Measurements from ENCODE around the gene FOXO6. TPM values are rescaled to one million over a fixed set of nuclear protein-coding genes. Genes with fewer than 3 reads are reported as not detected.

Gene FOXO6
- total and polyA plus RNA-seq, 2 donors (not counting 1 experiment from before 2014, with no cell fraction given), result under 0.01 TPM; not detected in 1

GRCh38 chr1:41356752-41357151, 4.5 kb upstream of the FOXO6 start:
- Histone ChIP-seq H4K20me1 (ENCODE audit: control insufficient read depth, extremely low read depth, insufficient read depth, low read length) (no peaks in the 10 kb centered on the region), H3K79me2 (ENCODE audit: control insufficient read depth, insufficient read depth, low read length) (no peaks in the 10 kb centered on the region), H3K9me3 (ENCODE audit: control insufficient read depth, insufficient read depth, low read depth, low read length) (no peaks in the 10 kb centered on the region), H3K4me1 (ENCODE audit: control insufficient read depth, extremely low read depth, insufficient read depth, low read length) (peaks cover 2% of the 10 kb centered on the region), H2AFZ (ENCODE audit: low read length) (no peak overlapping the region), H3K27me3 (ENCODE audit: control insufficient read depth, insufficient read depth, low read length) (peaks cover 1% of the 10 kb centered on the region), H3K27ac (ENCODE audit: insufficient read depth, low read length) (no peak overlapping the region), H3K9ac (ENCODE audit: insufficient read depth, low read length) (no peak overlapping the region), H3K4me2 (ENCODE audit: extremely low read depth, insufficient read depth, low read length) (no peak overlapping the region), H3K36me3 (ENCODE audit: control insufficient read depth, insufficient read depth, low read length) (no peaks in the 10 kb centered on the region), H3K4me3 (replicated peaks in 1 of 4; ENCODE audit: control extremely low read depth in 1 of 4, insufficient read depth in 1 of 4, low read depth in 3 of 4, low read length in 4 of 4) (no peak overlapping the region)
- no peak for DNase-seq (ENCODE audit: low read depth in 2 of 2)
- no peak for TF ChIP-seq CTCF (conservative IDR thresholded peaks at IDR 0.05 in 1 of 2, IDR thresholded peaks at IDR 0.05 in 1 of 2; ENCODE audit: low read depth in 1 of 2, low read length in 2 of 2)
- no peak for TF ChIP-seq EZH2 (IDR thresholded peaks at IDR 0.05; ENCODE audit: low read length, missing control alignments)

- Histone ChIP-seq H3K79me2 (ENCODE audit: control insufficient read depth, insufficient read depth, low read length) (no peaks in the 10 kb centered on the region), H2AFZ (ENCODE audit: low read length) (no peak overlapping the region), H3K36me3 (ENCODE audit: control insufficient read depth, insufficient read depth, low read length) (no peaks in the 10 kb centered on the region), H3K4me1 (ENCODE audit: control insufficient read depth, extremely low read depth, insufficient read depth, low read length) (peaks cover 2% of the 10 kb centered on the region), H3K27me3 (ENCODE audit: control insufficient read depth, insufficient read depth, low read length) (peaks cover 8% of the 10 kb centered on the region), H3K27ac (ENCODE audit: insufficient read depth, low read length) (no peak overlapping the region), H3K9me3 (ENCODE audit: control insufficient read depth, insufficient read depth, low read depth, low read length) (no peaks in the 10 kb centered on the region), H3K4me2 (ENCODE audit: extremely low read depth, insufficient read depth, low read length) (no peak overlapping the region), H3K4me3 (replicated peaks in 1 of 4; ENCODE audit: control extremely low read depth in 1 of 4, insufficient read depth in 1 of 4, low read depth in 3 of 4, low read length in 4 of 4) (no peak overlapping the region), H3K9ac (ENCODE audit: insufficient read depth, low read length) (no peak overlapping the region), H4K20me1 (ENCODE audit: control insufficient read depth, extremely low read depth, insufficient read depth, low read length) (no peaks in the 10 kb centered on the region)
- peak in 1 of 2 donors; percentile 73 for DNase-seq (ENCODE audit: low read depth in 2 of 2)
- TF ChIP-seq EZH2 (IDR thresholded peaks at IDR 0.05; ENCODE audit: low read length, missing control alignments), result no peak
- no peak for TF ChIP-seq CTCF (conservative IDR thresholded peaks at IDR 0.05 in 1 of 2, IDR thresholded peaks at IDR 0.05 in 1 of 2; ENCODE audit: low read depth in 1 of 2, low read length in 2 of 2)
Measured at GRCh38 chr1:41357451-41358101, 3.7 kb upstream of the FOXO6 start.

- no peak overlapping the region for H2AFZ ChIP-seq (ENCODE audit: low read length)
- H3K9me3 ChIP-seq (ENCODE audit: control insufficient read depth, insufficient read depth, low read depth, low read length), result no peaks in the 10 kb centered on the region
- no peak for TF ChIP-seq CTCF (conservative IDR thresholded peaks at IDR 0.05 in 1 of 2, IDR thresholded peaks at IDR 0.05 in 1 of 2; ENCODE audit: low read depth in 1 of 2, low read length in 2 of 2)
- no peak for TF ChIP-seq EZH2 (IDR thresholded peaks at IDR 0.05; ENCODE audit: low read length, missing control alignments)
- DNase-seq (ENCODE audit: low read depth in 2 of 2), result peak in 1 of 2 donors; percentile 50
- no peak overlapping the region for H3K27ac ChIP-seq (ENCODE audit: insufficient read depth, low read length)
- peaks cover 2% of the 10 kb centered on the region for H3K4me1 ChIP-seq (ENCODE audit: control insufficient read depth, extremely low read depth, insufficient read depth, low read length)
- H3K4me3 ChIP-seq (replicated peaks in 1 of 4; ENCODE audit: control extremely low read depth in 1 of 4, insufficient read depth in 1 of 4, low read depth in 3 of 4, low read length in 4 of 4), result no peak overlapping the region
- H3K27me3 ChIP-seq (ENCODE audit: control insufficient read depth, insufficient read depth, low read length), result peaks cover 16% of the 10 kb centered on the region
- no peaks in the 10 kb centered on the region for H3K79me2 ChIP-seq (ENCODE audit: control insufficient read depth, insufficient read depth, low read length)
- H3K36me3 ChIP-seq (ENCODE audit: control insufficient read depth, insufficient read depth, low read length), result no peaks in the 10 kb centered on the region
- no peak overlapping the region for H3K9ac ChIP-seq (ENCODE audit: insufficient read depth, low read length)
- H4K20me1 ChIP-seq (ENCODE audit: control insufficient read depth, extremely low read depth, insufficient read depth, low read length), result no peaks in the 10 kb centered on the region
- no peak overlapping the region for H3K4me2 ChIP-seq (ENCODE audit: extremely low read depth, insufficient read depth, low read length)
Measured at GRCh38 chr1:41358131-41359021, 2.9 kb upstream of the FOXO6 start.

Measured in fibroblast of lung (primary cell).